ENCODE results near the gene STX19. TPM values are rescaled to one million over a fixed set of nuclear protein-coding genes. Genes with fewer than 3 reads are reported as not detected.

The STX19 gene
- polyA plus RNA-seq, 3 donors = not detected

DNA sequence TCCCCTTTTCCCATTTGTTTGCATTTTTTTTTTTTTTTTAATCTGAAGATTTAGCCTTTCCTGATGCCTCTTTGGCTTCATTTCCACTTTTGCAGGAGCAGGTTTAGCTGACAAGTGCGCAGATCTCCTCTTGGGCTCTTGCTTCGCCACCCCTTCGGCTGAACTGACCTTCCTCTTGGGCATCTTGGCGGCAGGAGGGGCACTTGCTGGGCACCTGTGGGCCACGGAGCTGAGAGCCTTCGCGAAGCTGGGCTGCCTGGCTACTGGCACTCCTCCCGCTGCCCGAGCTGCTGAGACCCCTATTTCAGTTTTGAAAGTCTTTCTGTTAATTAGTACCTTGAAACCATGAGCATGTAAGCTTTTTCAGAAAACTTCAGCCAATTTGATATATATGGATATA lies 39.6 kb downstream of the STX19 start:
- no peaks in the 10 kb centered on the region for H3K4me1 ChIP-seq (ENCODE audit: control insufficient read depth in 1 of 2, insufficient read depth in 2 of 2, low read length in 2 of 2)
- intact Hi-C loops (cut with micrococcal nuclease) = no loop called here
- TF ChIP-seq, protein P1, sequence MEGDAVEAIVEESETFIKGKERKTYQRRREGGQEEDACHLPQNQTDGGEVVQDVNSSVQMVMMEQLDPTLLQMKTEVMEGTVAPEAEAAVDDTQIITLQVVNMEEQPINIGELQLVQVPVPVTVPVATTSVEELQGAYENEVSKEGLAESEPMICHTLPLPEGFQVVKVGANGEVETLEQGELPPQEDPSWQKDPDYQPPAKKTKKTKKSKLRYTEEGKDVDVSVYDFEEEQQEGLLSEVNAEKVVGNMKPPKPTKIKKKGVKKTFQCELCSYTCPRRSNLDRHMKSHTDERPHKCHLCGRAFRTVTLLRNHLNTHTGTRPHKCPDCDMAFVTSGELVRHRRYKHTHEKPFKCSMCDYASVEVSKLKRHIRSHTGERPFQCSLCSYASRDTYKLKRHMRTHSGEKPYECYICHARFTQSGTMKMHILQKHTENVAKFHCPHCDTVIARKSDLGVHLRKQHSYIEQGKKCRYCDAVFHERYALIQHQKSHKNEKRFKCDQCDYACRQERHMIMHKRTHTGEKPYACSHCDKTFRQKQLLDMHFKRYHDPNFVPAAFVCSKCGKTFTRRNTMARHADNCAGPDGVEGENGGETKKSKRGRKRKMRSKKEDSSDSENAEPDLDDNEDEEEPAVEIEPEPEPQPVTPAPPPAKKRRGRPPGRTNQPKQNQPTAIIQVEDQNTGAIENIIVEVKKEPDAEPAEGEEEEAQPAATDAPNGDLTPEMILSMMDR (IDR thresholded peaks at IDR 0.05) = no peak
- Mint-ChIP-seq H3K27me3 (ENCODE audit: low read depth in 3 of 3) (no peaks in the 10 kb centered on the region), H3K9me3 (no peaks in the 10 kb centered on the region), H3K4me1 (no peaks in the 10 kb centered on the region), H3K27ac (no peak overlapping the region), H3K36me3 (no peaks in the 10 kb centered on the region), H3K4me3 (no peak overlapping the region)
- no peak for DNase-seq
- WGBS (ENCODE audit: insufficient coverage) = 96% methylated on average over 7 of the region's 9 CpGs
- H3K9ac ChIP-seq (ENCODE audit: insufficient read depth, low read length, poor library complexity, severe bottlenecking) = no peak overlapping the region
- H3K4me2 ChIP-seq (replicated peaks; ENCODE audit: extremely low read depth, low read length, poor library complexity, severe bottlenecking) = no peak overlapping the region
- H3K27ac ChIP-seq (ENCODE audit: low read depth in 1 of 2, low read length in 2 of 2) = no peak overlapping the region
- no peaks in the 10 kb centered on the region for H3K9me3 ChIP-seq (replicated peaks in 1 of 2; ENCODE audit: control insufficient read depth in 1 of 2, insufficient read depth in 1 of 2, low read length in 2 of 2)
- no peaks in the 10 kb centered on the region for H4K20me1 ChIP-seq (ENCODE audit: insufficient read depth, low read length)
- no peaks in the 10 kb centered on the region for H3K27me3 ChIP-seq (ENCODE audit: control insufficient read depth in 2 of 2, insufficient read depth in 2 of 2, low read length in 2 of 2)
- H3K4me3 ChIP-seq (replicated peaks in 1 of 3; ENCODE audit: low read depth in 2 of 3, low read length in 3 of 3) = no peak overlapping the region
- no peaks in the 10 kb centered on the region for H3K36me3 ChIP-seq (replicated peaks in 1 of 2; ENCODE audit: control insufficient read depth in 1 of 2, insufficient read depth in 2 of 2, low read length in 2 of 2)
- no peaks in the 10 kb centered on the region for H3K79me2 ChIP-seq (ENCODE audit: insufficient read depth, low read length)
- no peak overlapping the region for H2AFZ ChIP-seq (ENCODE audit: insufficient read depth, low read depth, low read length, poor library complexity, severe bottlenecking)

DNA sequence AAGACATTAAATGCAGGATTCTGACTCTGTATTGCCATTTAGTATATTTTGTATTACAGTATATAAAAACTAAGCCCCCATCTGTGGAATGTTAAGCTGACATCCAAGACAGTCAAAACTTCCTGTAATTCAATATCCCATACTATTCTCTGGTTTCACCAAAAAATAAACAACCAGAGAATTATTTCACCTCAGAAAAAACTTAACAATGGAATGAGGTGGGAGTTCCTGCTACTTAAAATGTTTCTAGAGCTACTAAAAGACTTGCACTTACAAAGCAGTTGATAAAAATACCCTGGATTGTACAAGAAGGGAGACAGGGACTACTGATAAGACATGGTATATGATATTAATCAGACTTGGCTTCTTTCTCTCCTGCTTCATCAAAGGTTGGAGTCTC lies 40.1 kb downstream of the STX19 start:
- intact Hi-C loops (cut with micrococcal nuclease) = no loop called here
- H3K4me2 ChIP-seq (replicated peaks; ENCODE audit: extremely low read depth, low read length, poor library complexity, severe bottlenecking) = no peak overlapping the region
- TF ChIP-seq, protein P1 (IDR thresholded peaks at IDR 0.05) = no peak
- H3K9ac ChIP-seq (ENCODE audit: insufficient read depth, low read length, poor library complexity, severe bottlenecking) = no peak overlapping the region
- H4K20me1 ChIP-seq (ENCODE audit: insufficient read depth, low read length) = no peaks in the 10 kb centered on the region
- H2AFZ ChIP-seq (ENCODE audit: insufficient read depth, low read depth, low read length, poor library complexity, severe bottlenecking) = no peak overlapping the region
- DNase-seq = no peak
- no peaks in the 10 kb centered on the region for H3K79me2 ChIP-seq (ENCODE audit: insufficient read depth, low read length)
- Mint-ChIP-seq H3K9me3 (no peaks in the 10 kb centered on the region), H3K27ac (no peak overlapping the region), H3K27me3 (ENCODE audit: low read depth in 3 of 3) (no peaks in the 10 kb centered on the region), H3K4me1 (no peaks in the 10 kb centered on the region), H3K4me3 (no peak overlapping the region), H3K36me3 (no peaks in the 10 kb centered on the region)
- no peaks in the 10 kb centered on the region for H3K9me3 ChIP-seq (replicated peaks in 1 of 2; ENCODE audit: control insufficient read depth in 1 of 2, insufficient read depth in 1 of 2, low read length in 2 of 2)
- H3K4me3 ChIP-seq (replicated peaks in 1 of 3; ENCODE audit: low read depth in 2 of 3, low read length in 3 of 3) = no peak overlapping the region
- no peak overlapping the region for H3K27ac ChIP-seq (ENCODE audit: low read depth in 1 of 2, low read length in 2 of 2)
- no peaks in the 10 kb centered on the region for H3K27me3 ChIP-seq (ENCODE audit: control insufficient read depth in 2 of 2, insufficient read depth in 2 of 2, low read length in 2 of 2)
- no peaks in the 10 kb centered on the region for H3K36me3 ChIP-seq (replicated peaks in 1 of 2; ENCODE audit: control insufficient read depth in 1 of 2, insufficient read depth in 2 of 2, low read length in 2 of 2)
- H3K4me1 ChIP-seq (ENCODE audit: control insufficient read depth in 1 of 2, insufficient read depth in 2 of 2, low read length in 2 of 2) = no peaks in the 10 kb centered on the region

All from CD14-positive monocyte (primary cell).